ENCODE data around the gene BARHL2. TPM values are rescaled to one million over a fixed set of nuclear protein-coding genes. Genes with fewer than 3 reads are reported as not detected.
A peak's percentile ranks its signal among the peaks of the same experiment; 100 is the strongest.

BARHL2 gene
- total and polyA plus RNA-seq, 2 donors = not detected

GRCh38 chr1:90725657-90726424 is 8.7 kb upstream of the BARHL2 start:
- Histone ChIP-seq H3K9me3 (ENCODE audit: control insufficient read depth in 2 of 2, insufficient read depth in 1 of 2, low read length in 1 of 2) (peaks cover 0 to 7% of the 10 kb centered on the region in 2 donors), H3K27me3 (ENCODE audit: control insufficient read depth in 2 of 2, insufficient read depth in 1 of 2, low read length in 1 of 2) (peaks cover 87 to 100% of the 10 kb centered on the region in 2 donors), H3K4me1 (ENCODE audit: control insufficient read depth in 2 of 2, insufficient read depth in 2 of 2, low read length in 2 of 2) (peaks cover 0 to 29% of the 10 kb centered on the region in 2 donors), H3K27ac (ENCODE audit: low read depth in 1 of 2, low read length in 1 of 2) (no peak overlapping the region), H3K36me3 (ENCODE audit: control insufficient read depth in 2 of 2, insufficient read depth in 2 of 2, low read length in 1 of 2) (no peaks in the 10 kb centered on the region), H3K4me3 (ENCODE audit: low read length in 2 of 2) (no peak overlapping the region)
- no peak for DNase-seq (ENCODE audit: low read depth in 6 of 9, low spot score in 9 of 9)
- 7% methylated on average over 44 of the region's 44 CpGs for WGBS

GRCh38 chr1:90724926-90725656 is 8.0 kb upstream of the BARHL2 start:
- 9% methylated on average over 52 of the region's 52 CpGs for WGBS
- Histone ChIP-seq H3K36me3 (ENCODE audit: control insufficient read depth in 2 of 2, insufficient read depth in 2 of 2, low read length in 1 of 2) (no peaks in the 10 kb centered on the region), H3K4me3 (ENCODE audit: low read length in 2 of 2) (no peak overlapping the region), H3K9me3 (ENCODE audit: control insufficient read depth in 2 of 2, insufficient read depth in 1 of 2, low read length in 1 of 2) (peaks cover 0 to 7% of the 10 kb centered on the region in 2 donors), H3K4me1 (ENCODE audit: control insufficient read depth in 2 of 2, insufficient read depth in 2 of 2, low read length in 2 of 2) (peaks cover 0 to 28% of the 10 kb centered on the region in 2 donors), H3K27me3 (ENCODE audit: control insufficient read depth in 2 of 2, insufficient read depth in 1 of 2, low read length in 1 of 2) (peaks cover 85 to 100% of the 10 kb centered on the region in 2 donors), H3K27ac (ENCODE audit: low read depth in 1 of 2, low read length in 1 of 2) (no peak overlapping the region)
- no peak for DNase-seq (ENCODE audit: low read depth in 6 of 9, low spot score in 9 of 9)

DNA sequence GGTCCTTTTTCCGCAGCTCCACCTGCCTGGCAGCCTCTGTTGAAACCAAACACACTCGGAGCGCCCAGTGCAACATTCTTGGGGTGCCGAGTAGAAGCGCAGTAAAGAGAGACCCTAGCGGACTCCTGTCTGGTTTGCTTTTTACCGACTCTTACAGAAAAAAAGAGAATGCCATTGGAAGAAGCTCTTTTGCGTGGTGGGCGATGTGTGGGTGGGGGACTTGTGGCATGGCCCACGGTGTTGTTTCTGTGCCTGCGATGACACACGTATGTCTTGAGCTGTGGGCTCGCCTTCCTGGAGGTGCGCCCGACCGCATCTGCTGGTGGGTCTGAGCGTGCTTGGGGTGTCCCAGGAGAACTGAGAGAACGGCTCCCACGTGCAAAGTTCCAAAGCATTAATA is 7.3 kb upstream of the BARHL2 start:
- Histone ChIP-seq H3K27me3 (ENCODE audit: control insufficient read depth in 2 of 2, insufficient read depth in 1 of 2, low read length in 1 of 2) (peaks cover 85 to 100% of the 10 kb centered on the region in 2 donors), H3K36me3 (ENCODE audit: control insufficient read depth in 2 of 2, insufficient read depth in 2 of 2, low read length in 1 of 2) (no peaks in the 10 kb centered on the region), H3K4me3 (ENCODE audit: low read length in 2 of 2) (no peak overlapping the region), H3K27ac (ENCODE audit: low read depth in 1 of 2, low read length in 1 of 2) (no peak overlapping the region), H3K9me3 (ENCODE audit: control insufficient read depth in 2 of 2, insufficient read depth in 1 of 2, low read length in 1 of 2) (peaks cover 0 to 11% of the 10 kb centered on the region in 2 donors), H3K4me1 (ENCODE audit: control insufficient read depth in 2 of 2, insufficient read depth in 2 of 2, low read length in 2 of 2) (peaks cover 0 to 22% of the 10 kb centered on the region in 2 donors)
- no peak for DNase-seq (ENCODE audit: low read depth in 6 of 9, low spot score in 9 of 9)
- WGBS = 14% methylated on average over 19 of the region's 19 CpGs

DNA sequence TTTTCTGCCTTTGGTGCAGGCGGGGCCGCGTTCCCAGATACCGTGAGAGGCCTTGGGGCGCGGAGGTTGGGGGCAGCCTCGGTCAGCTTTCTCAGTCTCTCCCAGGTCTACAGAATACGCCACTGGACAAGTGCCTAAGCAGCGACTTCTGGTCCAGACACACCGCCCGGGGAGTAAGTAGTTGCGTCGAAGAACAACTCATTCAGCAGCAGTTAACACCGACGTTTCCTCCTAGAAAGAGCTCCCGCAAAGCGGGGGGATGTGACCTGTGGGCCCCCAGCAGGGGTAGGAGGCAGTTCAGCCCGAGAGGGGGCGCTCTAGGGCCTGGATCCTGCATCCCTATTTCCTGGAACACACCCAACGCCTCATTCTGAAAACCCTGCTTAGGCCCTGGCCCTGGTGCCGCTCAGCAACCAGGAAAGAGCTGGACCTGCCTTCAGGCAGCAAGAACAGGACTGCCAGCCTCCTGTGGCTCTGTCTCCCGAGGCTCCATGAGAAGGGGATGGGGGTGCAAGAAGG is 6.5 kb upstream of the BARHL2 start:
- Histone ChIP-seq H3K4me3 (ENCODE audit: low read length in 2 of 2) (peak overlapping the region in 1 of 2 donors; percentile 15), H3K9me3 (ENCODE audit: control insufficient read depth in 2 of 2, insufficient read depth in 1 of 2, low read length in 1 of 2) (peaks cover 0 to 12% of the 10 kb centered on the region in 2 donors), H3K27ac (ENCODE audit: low read depth in 1 of 2, low read length in 1 of 2) (no peak overlapping the region), H3K36me3 (ENCODE audit: control insufficient read depth in 2 of 2, insufficient read depth in 2 of 2, low read length in 1 of 2) (no peaks in the 10 kb centered on the region), H3K27me3 (ENCODE audit: control insufficient read depth in 2 of 2, insufficient read depth in 1 of 2, low read length in 1 of 2) (peaks cover 86 to 100% of the 10 kb centered on the region in 2 donors), H3K4me1 (ENCODE audit: control insufficient read depth in 2 of 2, insufficient read depth in 2 of 2, low read length in 2 of 2) (peaks cover 0 to 25% of the 10 kb centered on the region in 2 donors)
- DNase-seq (ENCODE audit: low read depth in 6 of 9, low spot score in 9 of 9) = no peak
- 5% methylated on average over 22 of the region's 22 CpGs for WGBS

- no peak for DNase-seq (ENCODE audit: low read depth in 6 of 9, low spot score in 9 of 9)
- peaks cover 0 to 25% of the 10 kb centered on the region in 2 donors for H3K4me1 ChIP-seq (ENCODE audit: control insufficient read depth in 2 of 2, insufficient read depth in 2 of 2, low read length in 2 of 2)
- peak overlapping the region in 1 of 2 donors; percentile 15 for H3K4me3 ChIP-seq (ENCODE audit: low read length in 2 of 2)
- WGBS = 15% methylated on average over 12 of the region's 12 CpGs
- H3K36me3 ChIP-seq (ENCODE audit: control insufficient read depth in 2 of 2, insufficient read depth in 2 of 2, low read length in 1 of 2) = no peaks in the 10 kb centered on the region
- H3K27me3 ChIP-seq (ENCODE audit: control insufficient read depth in 2 of 2, insufficient read depth in 1 of 2, low read length in 1 of 2) = peaks cover 87 to 100% of the 10 kb centered on the region in 2 donors
- H3K27ac ChIP-seq (ENCODE audit: low read depth in 1 of 2, low read length in 1 of 2) = no peak overlapping the region
- H3K9me3 ChIP-seq (ENCODE audit: control insufficient read depth in 2 of 2, insufficient read depth in 1 of 2, low read length in 1 of 2) = peaks cover under 1 to 10% of the 10 kb centered on the region in 2 donors
Measured at GRCh38 chr1:90722874-90723589, 5.9 kb upstream of the BARHL2 start.

- Histone ChIP-seq H3K9me3 (ENCODE audit: control insufficient read depth in 2 of 2, insufficient read depth in 1 of 2, low read length in 1 of 2) (peaks cover 4 to 16% of the 10 kb centered on the region in 2 donors), H3K4me3 (ENCODE audit: low read length in 2 of 2) (no peak overlapping the region), H3K36me3 (ENCODE audit: control insufficient read depth in 2 of 2, insufficient read depth in 2 of 2, low read length in 1 of 2) (no peaks in the 10 kb centered on the region), H3K27ac (ENCODE audit: low read depth in 1 of 2, low read length in 1 of 2) (no peak overlapping the region), H3K4me1 (ENCODE audit: control insufficient read depth in 2 of 2, insufficient read depth in 2 of 2, low read length in 2 of 2) (peaks cover 4 to 31% of the 10 kb centered on the region in 2 donors), H3K27me3 (ENCODE audit: control insufficient read depth in 2 of 2, insufficient read depth in 1 of 2, low read length in 1 of 2) (peaks cover 87 to 100% of the 10 kb centered on the region in 2 donors)
- peak in 6 of 9 donors; percentile 18 to 68 (median 34) for DNase-seq (ENCODE audit: low read depth in 6 of 9, low spot score in 9 of 9)
- WGBS = 7% methylated on average over 15 of the region's 15 CpGs
Measured at GRCh38 chr1:90721210-90722194, 4.4 kb upstream of the BARHL2 start.

DNA sequence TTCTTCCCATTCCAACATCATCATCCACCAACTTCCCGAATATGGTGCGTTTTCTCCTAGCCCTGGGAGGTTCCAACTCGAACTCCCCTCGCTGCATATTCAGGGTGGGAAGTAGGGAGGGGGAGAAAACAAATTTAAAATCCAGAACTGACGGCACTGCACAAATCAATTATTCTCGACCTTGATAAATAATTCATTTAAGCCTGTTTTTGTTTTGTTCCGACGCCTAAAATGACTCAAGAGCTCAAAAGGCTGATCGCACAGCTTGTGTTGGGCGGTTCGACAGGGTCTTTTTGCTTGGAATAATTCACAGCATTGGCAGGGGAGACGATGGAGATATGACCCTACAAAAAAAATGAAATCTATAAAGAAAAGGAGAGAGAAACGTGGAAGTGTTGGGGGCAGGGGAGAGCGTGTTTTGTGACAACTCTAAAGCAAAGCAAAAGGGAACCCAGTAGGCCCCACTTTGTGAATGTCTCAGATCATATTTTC is 3.1 kb upstream of the BARHL2 start:
- no peak for DNase-seq (ENCODE audit: low read depth in 6 of 9, low spot score in 9 of 9)
- Histone ChIP-seq H3K4me3 (ENCODE audit: low read length in 2 of 2) (no peak overlapping the region), H3K36me3 (ENCODE audit: control insufficient read depth in 2 of 2, insufficient read depth in 2 of 2, low read length in 1 of 2) (no peaks in the 10 kb centered on the region), H3K27me3 (ENCODE audit: control insufficient read depth in 2 of 2, insufficient read depth in 1 of 2, low read length in 1 of 2) (peaks cover 84 to 100% of the 10 kb centered on the region in 2 donors), H3K27ac (ENCODE audit: low read depth in 1 of 2, low read length in 1 of 2) (no peak overlapping the region), H3K4me1 (ENCODE audit: control insufficient read depth in 2 of 2, insufficient read depth in 2 of 2, low read length in 2 of 2) (peaks cover 4 to 19% of the 10 kb centered on the region in 2 donors), H3K9me3 (ENCODE audit: control insufficient read depth in 2 of 2, insufficient read depth in 1 of 2, low read length in 1 of 2) (peaks cover 4 to 16% of the 10 kb centered on the region in 2 donors)
- 12% methylated on average over 14 of the region's 14 CpGs for WGBS

Measured in thymus (tissue), 11 donors.